ENCODE measurements around the gene GNAT1. TPM values are rescaled to one million over a fixed set of nuclear protein-coding genes. Genes with fewer than 3 reads are reported as not detected.

Gene GNAT1
- total RNA-seq, 4 donors from 2014 or later, result not detected

- TF ChIP-seq CTCF (IDR thresholded peaks at IDR 0.05) (no peak), POLR2A (IDR thresholded peaks at IDR 0.05) (no peak)
- Histone ChIP-seq H3K9me3 (no peaks in the 10 kb centered on the region), H3K4me3 (no peak overlapping the region), H3K27ac (peak overlapping the region; percentile 89 to 97 (median 94)), H3K4me1 (peaks cover 68 to 100% (median 87%) of the 10 kb centered on the region in 3 donors), H3K36me3 (peaks cover 2 to 44% (median 4%) of the 10 kb centered on the region in 3 donors), H3K27me3 (no peaks in the 10 kb centered on the region)
- intact Hi-C loops (cut with DNase I), result no loop called here
- no peak for DNase-seq
- WGBS, 2 donors, result 90% methylated on average over 2 of the region's 6 CpGs; no CpG with 5 or more reads in 1 of the 2 donors
Measured at GRCh38 chr3:50168791-50169190, 22.6 kb upstream of the GNAT1 start.

- H3K4me3 ChIP-seq, result no peak overlapping the region
- WGBS, 2 donors, result 67% methylated on average over 1 of the region's 11 CpGs; no CpG with 5 or more reads in 1 of the 2 donors
- intact Hi-C loops (cut with DNase I), result no loop called here
- H3K27me3 ChIP-seq, result no peaks in the 10 kb centered on the region
- DNase-seq, result no peak
- H3K9me3 ChIP-seq, result no peaks in the 10 kb centered on the region
- H3K4me1 ChIP-seq, result peaks cover 63 to 100% (median 82%) of the 10 kb centered on the region in 3 donors
- no peak for TF ChIP-seq POLR2A (IDR thresholded peaks at IDR 0.05)
- TF ChIP-seq CTCF (IDR thresholded peaks at IDR 0.05), result no peak
- peak overlapping the region; percentile 89 to 97 (median 94) for H3K27ac ChIP-seq
- H3K36me3 ChIP-seq, result peaks cover 7 to 50% (median 9%) of the 10 kb centered on the region in 3 donors
Measured at GRCh38 chr3:50169232-50169832, 22.1 kb upstream of the GNAT1 start.

- Histone ChIP-seq H3K4me3 (no peak overlapping the region), H3K36me3 (peaks cover 12 to 55% (median 13%) of the 10 kb centered on the region in 3 donors), H3K27me3 (no peaks in the 10 kb centered on the region), H3K27ac (peak overlapping the region; percentile 89 to 97 (median 94)), H3K4me1 (peaks cover 57 to 98% (median 77%) of the 10 kb centered on the region in 3 donors), H3K9me3 (no peaks in the 10 kb centered on the region)
- DNase-seq, result no peak
- intact Hi-C loops (cut with DNase I), result no loop called here
- TF ChIP-seq POLR2A (IDR thresholded peaks at IDR 0.05), result no peak
- TF ChIP-seq CTCF (IDR thresholded peaks at IDR 0.05), result no peak
- WGBS, 2 donors, result 67 to 75% methylated on average over 1 of the region's 1 CpG
Measured at GRCh38 chr3:50169858-50170257, 21.6 kb upstream of the GNAT1 start.

GRCh38 chr3:50170689-50171088 lies 20.7 kb upstream of the GNAT1 start:
- no peak for DNase-seq
- Histone ChIP-seq H3K4me3 (no peak overlapping the region), H3K4me1 (peaks cover 49 to 89% (median 68%) of the 10 kb centered on the region in 3 donors), H3K9me3 (no peaks in the 10 kb centered on the region), H3K27ac (peak overlapping the region; percentile 89 to 97 (median 94)), H3K27me3 (no peaks in the 10 kb centered on the region), H3K36me3 (peaks cover 13 to 63% (median 17%) of the 10 kb centered on the region in 3 donors)
- no peak for TF ChIP-seq CTCF (IDR thresholded peaks at IDR 0.05)
- TF ChIP-seq POLR2A (IDR thresholded peaks at IDR 0.05), result no peak
- WGBS, 2 donors, result 61 to 90% methylated on average over 2 to 4 of the region's 10 CpGs
- intact Hi-C loops (cut with DNase I), result no loop called here

- TF ChIP-seq POLR2A (IDR thresholded peaks at IDR 0.05) (no peak), CTCF (IDR thresholded peaks at IDR 0.05) (no peak)
- DNase-seq, result no peak
- peak overlapping the region; percentile 89 to 97 (median 94) for H3K27ac ChIP-seq
- no peaks in the 10 kb centered on the region for H3K27me3 ChIP-seq
- intact Hi-C loops (cut with DNase I), result no loop called here
- H3K36me3 ChIP-seq, result peaks cover 22 to 74% (median 26%) of the 10 kb centered on the region in 3 donors
- peaks cover 39 to 83% (median 58%) of the 10 kb centered on the region in 3 donors for H3K4me1 ChIP-seq
- no peak overlapping the region for H3K4me3 ChIP-seq
- H3K9me3 ChIP-seq, result no peaks in the 10 kb centered on the region
- 90% methylated on average over 4 of the region's 21 CpGs; no CpG with 5 or more reads in 1 of the 2 donors for WGBS, 2 donors
Measured at GRCh38 chr3:50171540-50172301, 19.7 kb upstream of the GNAT1 start.
